ENCODE measurements around the gene GRM8. TPM values are rescaled to one million over a fixed set of nuclear protein-coding genes. Genes with fewer than 3 reads are reported as not detected.
"Not testable (repeated sequence)": the region's sequence is repeated elsewhere in the genome, so short reads cannot be mapped to it uniquely, and the experiment has no call there.

Gene GRM8
- total RNA-seq, 2 donors from 2014 or later: not detected

- no peak for ATAC-seq (replicated peaks)
- Mint-ChIP-seq H3K9me3 (no peaks in the 10 kb centered on the region), H3K36me3 (ENCODE audit: low read depth) (no peaks in the 10 kb centered on the region)
Observed at GRCh38 chr7:126690848-126691751, 561.6 kb downstream of the GRM8 start.

GRCh38 chr7:126690104-126690503, 562.6 kb downstream of the GRM8 start:
- Mint-ChIP-seq H3K4me1 (no peaks in the 10 kb centered on the region), H3K4me3 (no peak overlapping the region), H3K27me3 (no peaks in the 10 kb centered on the region), H3K36me3 (ENCODE audit: low read depth) (no peaks in the 10 kb centered on the region), H3K9me3 (no peaks in the 10 kb centered on the region), H3K27ac (no peak overlapping the region)
- no peak for ATAC-seq (replicated peaks)

More at GRCh38 chr7:126690848-126691751, 561.6 kb downstream of the GRM8 start:
- H3K4me1 Mint-ChIP-seq: no peaks in the 10 kb centered on the region
- no peak overlapping the region for H3K4me3 Mint-ChIP-seq
- H3K27me3 Mint-ChIP-seq: no peaks in the 10 kb centered on the region
- H3K27ac Mint-ChIP-seq: no peak overlapping the region

- Mint-ChIP-seq H3K4me3 (no peak overlapping the region), H3K27ac (no peak overlapping the region), H3K4me1 (no peaks in the 10 kb centered on the region), H3K36me3 (ENCODE audit: low read depth) (no peaks in the 10 kb centered on the region), H3K27me3 (no peaks in the 10 kb centered on the region), H3K9me3 (no peaks in the 10 kb centered on the region)
- ATAC-seq (replicated peaks): no peak
Observed at GRCh38 chr7:126689037-126689436, 563.7 kb downstream of the GRM8 start.

GRCh38 chr7:126686474-126686873, 566.3 kb downstream of the GRM8 start:
- no peaks in the 10 kb centered on the region for H3K27me3 Mint-ChIP-seq
- ATAC-seq (replicated peaks): no peak
- no peak overlapping the region for H3K4me3 Mint-ChIP-seq
- H3K4me1 Mint-ChIP-seq: no peaks in the 10 kb centered on the region
- H3K9me3 Mint-ChIP-seq: no peaks in the 10 kb centered on the region
- H3K27ac Mint-ChIP-seq: no peak overlapping the region
- H3K36me3 Mint-ChIP-seq (ENCODE audit: low read depth): no peaks in the 10 kb centered on the region

- no peaks in the 10 kb centered on the region for H3K36me3 Mint-ChIP-seq (ENCODE audit: low read depth)
- H3K4me1 Mint-ChIP-seq: no peaks in the 10 kb centered on the region
- no peaks in the 10 kb centered on the region for H3K27me3 Mint-ChIP-seq
- no peak overlapping the region for H3K4me3 Mint-ChIP-seq
- no peak for ATAC-seq (replicated peaks)
- H3K9me3 Mint-ChIP-seq: no peaks in the 10 kb centered on the region
- H3K27ac Mint-ChIP-seq: no peak overlapping the region
Observed at GRCh38 chr7:126685596-126685995, 567.1 kb downstream of the GRM8 start.

- ATAC-seq (replicated peaks): no peak
- Mint-ChIP-seq H3K27ac (no peak overlapping the region), H3K36me3 (ENCODE audit: low read depth) (no peaks in the 10 kb centered on the region), H3K4me1 (no peaks in the 10 kb centered on the region), H3K9me3 (no peaks in the 10 kb centered on the region), H3K27me3 (no peaks in the 10 kb centered on the region), H3K4me3 (no peak overlapping the region)
Observed at GRCh38 chr7:126685018-126685573, 567.6 kb downstream of the GRM8 start.

- no peak for ATAC-seq (replicated peaks)
- Mint-ChIP-seq H3K27me3 (no peaks in the 10 kb centered on the region), H3K4me1 (no peaks in the 10 kb centered on the region), H3K4me3 (no peak overlapping the region), H3K36me3 (ENCODE audit: low read depth) (no peaks in the 10 kb centered on the region), H3K27ac (no peak overlapping the region), H3K9me3 (no peaks in the 10 kb centered on the region)
Observed at GRCh38 chr7:126682176-126682575, 570.6 kb downstream of the GRM8 start.

GRCh38 chr7:126668762-126669161, 584.0 kb downstream of the GRM8 start:
- not testable (repeated sequence) for H3K4me1 Mint-ChIP-seq; H3K36me3 Mint-ChIP-seq (ENCODE audit: low read depth); H3K9me3 Mint-ChIP-seq; H3K27me3 Mint-ChIP-seq; H3K27ac Mint-ChIP-seq; ATAC-seq (replicated peaks); H3K4me3 Mint-ChIP-seq

- Mint-ChIP-seq H3K4me1 (no peaks in the 10 kb centered on the region), H3K27ac (no peak overlapping the region), H3K36me3 (ENCODE audit: low read depth) (no peaks in the 10 kb centered on the region), H3K27me3 (no peaks in the 10 kb centered on the region), H3K4me3 (no peak overlapping the region), H3K9me3 (no peaks in the 10 kb centered on the region)
- ATAC-seq (replicated peaks): no peak
Observed at GRCh38 chr7:126668367-126668752, 584.4 kb downstream of the GRM8 start.

- no peaks in the 10 kb centered on the region for H3K36me3 Mint-ChIP-seq (ENCODE audit: low read depth)
Observed at GRCh38 chr7:126667742-126668366, 584.9 kb downstream of the GRM8 start.

GRCh38 chr7:126662856-126663255, 589.9 kb downstream of the GRM8 start:
- no peak for ATAC-seq (replicated peaks)
- no peak overlapping the region for H3K4me3 Mint-ChIP-seq
- no peaks in the 10 kb centered on the region for H3K36me3 Mint-ChIP-seq (ENCODE audit: low read depth)
- H3K9me3 Mint-ChIP-seq: no peaks in the 10 kb centered on the region
- no peaks in the 10 kb centered on the region for H3K4me1 Mint-ChIP-seq
- no peak overlapping the region for H3K27ac Mint-ChIP-seq
- no peaks in the 10 kb centered on the region for H3K27me3 Mint-ChIP-seq

More at GRCh38 chr7:126667742-126668366, 584.9 kb downstream of the GRM8 start:
- Mint-ChIP-seq H3K4me3 (no peak overlapping the region), H3K27me3 (no peaks in the 10 kb centered on the region), H3K9me3 (no peaks in the 10 kb centered on the region), H3K27ac (no peak overlapping the region), H3K4me1 (no peaks in the 10 kb centered on the region)
- ATAC-seq (replicated peaks): no peak

- no peak for ATAC-seq (replicated peaks)
- H3K36me3 Mint-ChIP-seq (ENCODE audit: low read depth): no peaks in the 10 kb centered on the region
- H3K27ac Mint-ChIP-seq: no peak overlapping the region
- no peak overlapping the region for H3K4me3 Mint-ChIP-seq
- peaks cover 3% of the 10 kb centered on the region for H3K9me3 Mint-ChIP-seq
- H3K4me1 Mint-ChIP-seq: no peaks in the 10 kb centered on the region
- H3K27me3 Mint-ChIP-seq: no peaks in the 10 kb centered on the region
Observed at GRCh38 chr7:126659124-126659523, 593.6 kb downstream of the GRM8 start.

GRCh38 chr7:126658684-126659083, 594.1 kb downstream of the GRM8 start:
- H3K27ac Mint-ChIP-seq: no peak overlapping the region
- no peaks in the 10 kb centered on the region for H3K36me3 Mint-ChIP-seq (ENCODE audit: low read depth)
- peaks cover 3% of the 10 kb centered on the region for H3K9me3 Mint-ChIP-seq
- ATAC-seq (replicated peaks): no peak
- H3K27me3 Mint-ChIP-seq: no peaks in the 10 kb centered on the region
- no peaks in the 10 kb centered on the region for H3K4me1 Mint-ChIP-seq
- H3K4me3 Mint-ChIP-seq: no peak overlapping the region

GRCh38 chr7:126657599-126658358, 595.0 kb downstream of the GRM8 start:
- no peak for ATAC-seq (replicated peaks)
- no peak overlapping the region for H3K4me3 Mint-ChIP-seq
- no peaks in the 10 kb centered on the region for H3K4me1 Mint-ChIP-seq
- H3K27ac Mint-ChIP-seq: no peak overlapping the region
- H3K36me3 Mint-ChIP-seq (ENCODE audit: low read depth): no peaks in the 10 kb centered on the region
- peaks cover 3% of the 10 kb centered on the region for H3K9me3 Mint-ChIP-seq
- no peaks in the 10 kb centered on the region for H3K27me3 Mint-ChIP-seq

All from activated T-helper 17 cell treated with anti-CD3 and anti-CD28 coated beads, Interleukin-2, amount 50 U/mL, for 72 hours (primary cell).